ENCODE measurements around the gene CHRND. TPM values are rescaled to one million over a fixed set of nuclear protein-coding genes. Genes with fewer than 3 reads are reported as not detected.

CHRND gene
- total RNA-seq, 1 experiment from 2014 or later, result not detected

GRCh38 chr2:232571026-232571474, 45.1 kb downstream of the CHRND start:
- H3K36me3 ChIP-seq (replicated peaks; ENCODE audit: control insufficient read depth, insufficient read depth, low read length), result peaks cover 35% of the 10 kb centered on the region
- no peak for DNase-seq
- no peak overlapping the region for H3K4me3 ChIP-seq (ENCODE audit: insufficient read depth, low read depth, low read length)
- H3K27me3 ChIP-seq (ENCODE audit: control insufficient read depth, insufficient read depth, low read length), result no peaks in the 10 kb centered on the region

- H3K36me3 ChIP-seq (replicated peaks; ENCODE audit: control insufficient read depth, insufficient read depth, low read length), result peaks cover 20% of the 10 kb centered on the region
- no peak for DNase-seq
- H3K27me3 ChIP-seq (ENCODE audit: control insufficient read depth, insufficient read depth, low read length), result no peaks in the 10 kb centered on the region
- no peak overlapping the region for H3K4me3 ChIP-seq (ENCODE audit: insufficient read depth, low read depth, low read length)
Measured at GRCh38 chr2:232573042-232573441, 47.1 kb downstream of the CHRND start.

- no peak for DNase-seq
- H3K27me3 ChIP-seq (ENCODE audit: control insufficient read depth, insufficient read depth, low read length), result no peaks in the 10 kb centered on the region
- H3K4me3 ChIP-seq (ENCODE audit: insufficient read depth, low read depth, low read length), result no peak overlapping the region
- peaks cover 19% of the 10 kb centered on the region for H3K36me3 ChIP-seq (replicated peaks; ENCODE audit: control insufficient read depth, insufficient read depth, low read length)
Measured at GRCh38 chr2:232573771-232574435, 47.9 kb downstream of the CHRND start.

GRCh38 chr2:232574674-232575403, 48.9 kb downstream of the CHRND start:
- Histone ChIP-seq H3K36me3 (replicated peaks; ENCODE audit: control insufficient read depth, insufficient read depth, low read length) (peaks cover 11% of the 10 kb centered on the region), H3K27me3 (ENCODE audit: control insufficient read depth, insufficient read depth, low read length) (no peaks in the 10 kb centered on the region), H3K4me3 (ENCODE audit: insufficient read depth, low read depth, low read length) (no peak overlapping the region)
- DNase-seq, result no peak

GRCh38 chr2:232575404-232575746, 49.4 kb downstream of the CHRND start:
- DNase-seq, result no peak

GRCh38 chr2:232576995-232577394, 51.0 kb downstream of the CHRND start:
- H3K27me3 ChIP-seq (ENCODE audit: control insufficient read depth, insufficient read depth, low read length), result no peaks in the 10 kb centered on the region
- no peak for DNase-seq
- H3K4me3 ChIP-seq (ENCODE audit: insufficient read depth, low read depth, low read length), result no peak overlapping the region
- peaks cover 6% of the 10 kb centered on the region for H3K36me3 ChIP-seq (replicated peaks; ENCODE audit: control insufficient read depth, insufficient read depth, low read length)

More at GRCh38 chr2:232575404-232575746, 49.4 kb downstream of the CHRND start:
- Histone ChIP-seq H3K36me3 (replicated peaks; ENCODE audit: control insufficient read depth, insufficient read depth, low read length) (peaks cover 10% of the 10 kb centered on the region), H3K27me3 (ENCODE audit: control insufficient read depth, insufficient read depth, low read length) (no peaks in the 10 kb centered on the region), H3K4me3 (ENCODE audit: insufficient read depth, low read depth, low read length) (no peak overlapping the region)

- Histone ChIP-seq H3K27me3 (ENCODE audit: control insufficient read depth, insufficient read depth, low read length) (no peaks in the 10 kb centered on the region), H3K36me3 (replicated peaks; ENCODE audit: control insufficient read depth, insufficient read depth, low read length) (peaks cover 2% of the 10 kb centered on the region), H3K4me3 (ENCODE audit: insufficient read depth, low read depth, low read length) (no peak overlapping the region)
- DNase-seq, result no peak
Measured at GRCh38 chr2:232577841-232578240, 51.9 kb downstream of the CHRND start.

- Histone ChIP-seq H3K27me3 (ENCODE audit: control insufficient read depth, insufficient read depth, low read length) (no peaks in the 10 kb centered on the region), H3K4me3 (ENCODE audit: insufficient read depth, low read depth, low read length) (no peak overlapping the region), H3K36me3 (replicated peaks; ENCODE audit: control insufficient read depth, insufficient read depth, low read length) (peaks cover 2% of the 10 kb centered on the region)
- DNase-seq, result no peak
Measured at GRCh38 chr2:232578626-232579025, 52.7 kb downstream of the CHRND start.

GRCh38 chr2:232580648-232580981, 54.7 kb downstream of the CHRND start:
- H3K4me3 ChIP-seq (ENCODE audit: insufficient read depth, low read depth, low read length), result no peak overlapping the region
- H3K27me3 ChIP-seq (ENCODE audit: control insufficient read depth, insufficient read depth, low read length), result no peaks in the 10 kb centered on the region
- DNase-seq, result no peak
- peaks cover 1% of the 10 kb centered on the region for H3K36me3 ChIP-seq (replicated peaks; ENCODE audit: control insufficient read depth, insufficient read depth, low read length)

GRCh38 chr2:232581725-232582124, 55.8 kb downstream of the CHRND start:
- H3K36me3 ChIP-seq (replicated peaks; ENCODE audit: control insufficient read depth, insufficient read depth, low read length), result peaks cover 1% of the 10 kb centered on the region
- no peak for DNase-seq
- H3K4me3 ChIP-seq (ENCODE audit: insufficient read depth, low read depth, low read length), result no peak overlapping the region
- H3K27me3 ChIP-seq (ENCODE audit: control insufficient read depth, insufficient read depth, low read length), result no peaks in the 10 kb centered on the region

GRCh38 chr2:232584238-232584637, 58.3 kb downstream of the CHRND start:
- H3K27me3 ChIP-seq (ENCODE audit: control insufficient read depth, insufficient read depth, low read length), result no peaks in the 10 kb centered on the region
- H3K4me3 ChIP-seq (ENCODE audit: insufficient read depth, low read depth, low read length), result no peak overlapping the region
- peaks cover 1% of the 10 kb centered on the region for H3K36me3 ChIP-seq (replicated peaks; ENCODE audit: control insufficient read depth, insufficient read depth, low read length)
- no peak for DNase-seq

Other genes starting within 250 kb of the CHRND start
- 0.15 and 0.69 TPM in 2 replicates for gene ALPP, start 147.4 kb upstream of the CHRND start, total RNA-seq (2014; rRNA removed; shearing (Covaris generic))
- gene ALPG, start 119.3 kb upstream of the CHRND start, total RNA-seq (2014; rRNA removed; shearing (Covaris generic)), result 0.21 and 0.89 TPM in 2 replicates
- gene ALPI, start 70.0 kb upstream of the CHRND start, total RNA-seq (2014; rRNA removed; shearing (Covaris generic)), result 0.10 TPM in 1 of 2 replicates, not detected in the other
- 12.5 and 17.2 TPM in 2 replicates for gene ECEL1, start 38.3 kb upstream of the CHRND start, total RNA-seq (2014; rRNA removed; shearing (Covaris generic))
- not detected in 2 replicates for gene PRSS56, start 5.8 kb upstream of the CHRND start, total RNA-seq (2014; rRNA removed; shearing (Covaris generic))
- gene CHRNG, start 13.5 kb downstream of the CHRND start, total RNA-seq (2014; rRNA removed; shearing (Covaris generic)), result not detected in 2 replicates
- gene TIGD1, start 24.4 kb downstream of the CHRND start, total RNA-seq (2014; rRNA removed; shearing (Covaris generic)), result 5.0 and 8.0 TPM in 2 replicates
- 64.6 and 65.3 TPM in 2 replicates for gene EIF4E2, start 24.5 kb downstream of the CHRND start, total RNA-seq (2014; rRNA removed; shearing (Covaris generic))
- gene EFHD1, start 107.4 kb downstream of the CHRND start, total RNA-seq (2014; rRNA removed; shearing (Covaris generic)), result 3.8 and 4.3 TPM in 2 replicates
- gene GIGYF2, start 171.2 kb downstream of the CHRND start, total RNA-seq (2014; rRNA removed; shearing (Covaris generic)), result 34.5 and 56.1 TPM in 2 replicates